ENCODE results near the gene NTMT1. TPM values are rescaled to one million over a fixed set of nuclear protein-coding genes. Genes with fewer than 3 reads are reported as not detected.
A peak's percentile ranks its signal among the peaks of the same experiment; 100 is the strongest.

The NTMT1 gene
- total and polyA plus RNA-seq, 12 donors = 27.2 to 190 (median 73.6) TPM

GRCh38 chr9:129612815-129613519 lies 13.0 kb upstream of the NTMT1 start:
- intact Hi-C loops (cut with DNase I) = loop anchor here (5.0 to 10.0 kb wide), 3 partner anchors 228 to 476 kb away; no protein-coding TSS in a partner anchor
- Histone ChIP-seq H3K9me3 (replicated peaks in 1 of 3) (no peaks in the 10 kb centered on the region), H3K27ac (peak overlapping the region in 1 of 5 donors; percentile 10), H3K27me3 (no peaks in the 10 kb centered on the region), H3K4me1 (replicated peaks in 1 of 2) (peaks cover 14 to 26% of the 10 kb centered on the region in 2 donors), H3K36me3 (replicated peaks in 1 of 2) (no peaks in the 10 kb centered on the region), H3K4me3 (no peak overlapping the region)
- TF ChIP-seq POLR2A (IDR thresholded peaks at IDR 0.05) = no peak
- no peak for TF ChIP-seq CTCF (IDR thresholded peaks at IDR 0.05)
- WGBS, 4 donors = 72 to 90% (median 84%) methylated on average over 4 to 15 of the region's 15 CpGs
- no peak for DNase-seq

GRCh38 chr9:129613520-129614175 lies 12.3 kb upstream of the NTMT1 start:
- WGBS, 4 donors = 66 to 79% (median 70%) methylated on average over 11 to 19 of the region's 19 CpGs
- intact Hi-C loops (cut with DNase I) = loop anchor here (5.0 to 10.0 kb wide), 3 partner anchors 229 to 476 kb away; no protein-coding TSS in a partner anchor
- DNase-seq = peak in 1 of 7 donors; percentile 73
- H3K36me3 ChIP-seq (replicated peaks in 1 of 2) = no peaks in the 10 kb centered on the region
- H3K9me3 ChIP-seq (replicated peaks in 1 of 3) = no peaks in the 10 kb centered on the region
- TF ChIP-seq CTCF (IDR thresholded peaks at IDR 0.05) = no peak
- no peak for TF ChIP-seq POLR2A (IDR thresholded peaks at IDR 0.05)
- H3K4me1 ChIP-seq (replicated peaks in 1 of 2) = peaks cover 14 to 19% of the 10 kb centered on the region in 2 donors
- H3K4me3 ChIP-seq = no peak overlapping the region
- peak overlapping the region in 1 of 5 donors; percentile 10 for H3K27ac ChIP-seq
- no peaks in the 10 kb centered on the region for H3K27me3 ChIP-seq

- no peak for TF ChIP-seq POLR2A (IDR thresholded peaks at IDR 0.05)
- no peak for TF ChIP-seq CTCF (IDR thresholded peaks at IDR 0.05)
These were observed 11.0 kb upstream of the NTMT1 start for GRCh38 chr9:129614932-129615331.

More at GRCh38 chr9:129614932-129615331, 11.0 kb upstream of the NTMT1 start:
- intact Hi-C loops (cut with DNase I) = loop anchor here (5.0 to 10.0 kb wide), 3 partner anchors 230 to 478 kb away; no protein-coding TSS in a partner anchor
- H3K36me3 ChIP-seq (replicated peaks in 1 of 2) = no peaks in the 10 kb centered on the region
- 78 to 95% (median 90%) methylated on average over 4 to 10 of the region's 10 CpGs for WGBS, 4 donors
- H3K27ac ChIP-seq = no peak overlapping the region
- no peaks in the 10 kb centered on the region for H3K27me3 ChIP-seq
- no peak for DNase-seq
- no peaks in the 10 kb centered on the region for H3K9me3 ChIP-seq (replicated peaks in 1 of 3)
- peaks cover 9 to 11% of the 10 kb centered on the region in 2 donors for H3K4me1 ChIP-seq (replicated peaks in 1 of 2)
- no peak overlapping the region for H3K4me3 ChIP-seq

All from adrenal gland (tissue), 12 donors.